ENCODE data around the gene CEP250. TPM values are rescaled to one million over a fixed set of nuclear protein-coding genes. Genes with fewer than 3 reads are reported as not detected.

CEP250 gene
- total RNA-seq, 2 donors from 2014 or later, result 29.8 to 46.5 TPM

DNA sequence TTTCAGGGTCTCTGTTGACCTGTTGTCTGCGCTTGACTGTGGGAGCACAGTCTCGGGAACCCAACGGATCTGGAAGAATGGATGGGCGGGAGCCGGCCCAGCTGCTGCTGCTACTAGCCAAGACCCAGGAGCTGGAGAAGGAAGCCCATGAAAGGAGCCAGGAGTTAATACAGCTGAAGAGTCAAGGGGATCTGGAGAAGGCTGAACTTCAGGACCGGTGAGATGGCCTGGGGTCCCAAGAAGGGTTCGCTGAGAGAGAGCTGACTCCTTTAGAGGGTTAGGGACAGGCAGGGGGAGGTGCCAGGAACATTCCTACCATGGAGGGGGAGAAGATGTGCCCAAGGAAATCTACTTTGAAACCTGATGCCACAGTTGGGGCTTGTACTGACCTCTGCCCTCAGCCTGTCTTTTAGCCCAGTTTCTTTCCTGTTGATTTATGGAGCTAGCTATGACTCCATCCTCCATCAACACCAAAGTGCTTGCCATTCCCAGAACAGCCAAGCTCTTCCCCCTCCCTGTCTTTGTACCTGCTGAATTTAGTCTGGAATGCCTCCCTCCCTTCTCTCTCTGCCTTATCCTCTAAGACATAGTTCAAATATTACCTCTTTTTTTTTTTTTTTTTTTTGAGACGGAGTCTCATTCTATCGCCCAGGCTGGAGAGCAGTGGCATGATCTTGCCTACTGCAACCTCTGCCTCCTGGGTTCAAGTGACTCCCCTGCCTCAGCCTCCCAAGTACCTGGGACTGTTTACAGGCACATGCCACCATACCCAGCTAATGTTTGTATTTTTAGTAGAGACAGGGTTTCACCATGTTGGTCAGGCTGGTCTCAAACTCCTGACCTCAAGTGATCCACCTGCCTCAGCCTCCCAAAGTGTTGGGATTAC is 12.2 kb downstream of the CEP250 start:
- Mint-ChIP-seq H3K4me3 (no peak overlapping the region), H3K9me3 (no peaks in the 10 kb centered on the region), H3K27me3 (ENCODE audit: insufficient read depth) (no peaks in the 10 kb centered on the region), H3K27ac (peak overlapping the region; percentile 40), H3K4me1 (peaks cover 2% of the 10 kb centered on the region), H3K36me3 (ENCODE audit: low read depth) (peaks cover 42% of the 10 kb centered on the region)
- no peak for DNase-seq
- Histone ChIP-seq H3K9ac (ENCODE audit: extremely low read depth, low read length, poor library complexity, severe bottlenecking) (no peak overlapping the region), H3K4me1 (ENCODE audit: control insufficient read depth, insufficient read depth, low read length) (no peaks in the 10 kb centered on the region), H3K9me3 (ENCODE audit: control insufficient read depth, low read length) (no peaks in the 10 kb centered on the region), H3K27me3 (ENCODE audit: control insufficient read depth, insufficient read depth, low read length, poor library complexity, severe bottlenecking) (no peaks in the 10 kb centered on the region), H3K27ac (ENCODE audit: low read depth, low read length) (peak overlapping the region; percentile 66), H3K4me3 (ENCODE audit: low read length) (no peak overlapping the region), H3K36me3 (ENCODE audit: control insufficient read depth, insufficient read depth, low read length) (peaks cover 51% of the 10 kb centered on the region)
- TF ChIP-seq, protein P1, sequence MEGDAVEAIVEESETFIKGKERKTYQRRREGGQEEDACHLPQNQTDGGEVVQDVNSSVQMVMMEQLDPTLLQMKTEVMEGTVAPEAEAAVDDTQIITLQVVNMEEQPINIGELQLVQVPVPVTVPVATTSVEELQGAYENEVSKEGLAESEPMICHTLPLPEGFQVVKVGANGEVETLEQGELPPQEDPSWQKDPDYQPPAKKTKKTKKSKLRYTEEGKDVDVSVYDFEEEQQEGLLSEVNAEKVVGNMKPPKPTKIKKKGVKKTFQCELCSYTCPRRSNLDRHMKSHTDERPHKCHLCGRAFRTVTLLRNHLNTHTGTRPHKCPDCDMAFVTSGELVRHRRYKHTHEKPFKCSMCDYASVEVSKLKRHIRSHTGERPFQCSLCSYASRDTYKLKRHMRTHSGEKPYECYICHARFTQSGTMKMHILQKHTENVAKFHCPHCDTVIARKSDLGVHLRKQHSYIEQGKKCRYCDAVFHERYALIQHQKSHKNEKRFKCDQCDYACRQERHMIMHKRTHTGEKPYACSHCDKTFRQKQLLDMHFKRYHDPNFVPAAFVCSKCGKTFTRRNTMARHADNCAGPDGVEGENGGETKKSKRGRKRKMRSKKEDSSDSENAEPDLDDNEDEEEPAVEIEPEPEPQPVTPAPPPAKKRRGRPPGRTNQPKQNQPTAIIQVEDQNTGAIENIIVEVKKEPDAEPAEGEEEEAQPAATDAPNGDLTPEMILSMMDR (conservative IDR thresholded peaks at IDR 0.05), result no peak
- 88 to 89% methylated on average over 5 to 8 of the region's 9 CpGs for WGBS, 2 experiments (ENCODE audit: insufficient coverage in 1 of 2, insufficient read length in 1 of 2)

DNA sequence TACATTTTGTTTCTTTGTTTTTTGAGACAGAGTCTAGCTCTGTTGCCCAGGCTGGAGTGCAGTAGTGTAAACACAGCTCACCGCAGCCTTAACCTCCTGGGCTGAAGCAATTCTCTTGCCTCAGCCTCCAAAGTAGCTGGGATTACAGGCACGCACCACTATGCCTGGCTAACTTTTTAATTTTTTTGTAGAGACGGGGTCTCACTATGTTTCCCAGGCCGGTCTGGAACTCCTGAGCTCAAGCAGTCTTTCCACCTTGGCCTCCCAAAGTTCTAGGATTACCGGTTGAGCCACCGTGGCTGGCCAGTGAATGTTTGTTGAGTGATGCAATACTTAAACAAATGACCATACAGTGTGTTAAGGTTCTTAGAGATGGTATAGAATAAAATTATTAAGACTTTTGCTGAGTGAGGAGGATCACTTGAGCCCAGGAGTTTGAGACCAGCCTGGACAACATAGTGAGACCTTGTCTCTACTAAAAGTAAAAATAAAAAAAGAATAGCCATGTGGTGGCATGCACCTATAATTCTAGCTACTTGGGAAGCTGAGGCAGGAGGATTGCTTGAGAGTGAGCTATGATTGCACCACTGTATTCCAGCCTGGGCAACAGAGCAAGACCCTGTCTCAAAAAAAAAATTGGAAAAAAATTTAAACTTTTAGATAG is 13.4 kb downstream of the CEP250 start:
- TF ChIP-seq, protein P1 (conservative IDR thresholded peaks at IDR 0.05), result no peak
- H3K27ac ChIP-seq (ENCODE audit: low read depth, low read length), result no peak overlapping the region
- 93 to 100% methylated on average over 5 of the region's 6 CpGs for WGBS, 2 experiments (ENCODE audit: insufficient coverage in 1 of 2, insufficient read length in 1 of 2)
- peaks cover 48% of the 10 kb centered on the region for H3K36me3 Mint-ChIP-seq (ENCODE audit: low read depth)
- peaks cover 2% of the 10 kb centered on the region for H3K4me1 Mint-ChIP-seq
- H3K27ac Mint-ChIP-seq, result no peak overlapping the region
- H3K4me1 ChIP-seq (ENCODE audit: control insufficient read depth, insufficient read depth, low read length), result no peaks in the 10 kb centered on the region
- no peaks in the 10 kb centered on the region for H3K9me3 ChIP-seq (ENCODE audit: control insufficient read depth, low read length)
- no peaks in the 10 kb centered on the region for H3K27me3 Mint-ChIP-seq (ENCODE audit: insufficient read depth)
- no peaks in the 10 kb centered on the region for H3K27me3 ChIP-seq (ENCODE audit: control insufficient read depth, insufficient read depth, low read length, poor library complexity, severe bottlenecking)
- H3K36me3 ChIP-seq (ENCODE audit: control insufficient read depth, insufficient read depth, low read length), result peaks cover 56% of the 10 kb centered on the region
- DNase-seq, result no peak
- no peak overlapping the region for H3K4me3 Mint-ChIP-seq
- H3K9ac ChIP-seq (ENCODE audit: extremely low read depth, low read length, poor library complexity, severe bottlenecking), result no peak overlapping the region
- no peaks in the 10 kb centered on the region for H3K9me3 Mint-ChIP-seq
- H3K4me3 ChIP-seq (ENCODE audit: low read length), result no peak overlapping the region

DNA sequence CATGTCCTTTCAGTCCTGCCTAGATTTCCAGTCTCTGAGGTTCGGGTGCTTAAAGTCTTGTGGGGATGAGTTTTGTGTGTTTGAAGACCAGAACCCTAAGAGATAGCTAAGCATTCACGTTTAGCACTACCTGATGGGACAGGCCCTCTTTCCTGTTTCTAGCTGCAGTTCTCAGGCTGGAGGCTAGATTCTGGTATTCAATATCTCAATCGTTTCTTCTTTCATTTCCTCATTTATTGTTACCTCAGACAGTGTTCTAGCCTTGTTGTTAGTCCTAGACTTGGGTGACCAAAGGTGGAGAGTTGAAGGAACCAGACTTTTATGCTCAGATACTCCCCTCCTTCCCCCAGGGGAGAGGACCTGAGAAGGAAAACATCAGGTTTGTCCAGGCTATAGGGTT is 16.8 kb downstream of the CEP250 start:
- H3K27ac Mint-ChIP-seq, result no peak overlapping the region
- Histone ChIP-seq H3K27ac (ENCODE audit: low read depth, low read length) (no peak overlapping the region), H3K9ac (ENCODE audit: extremely low read depth, low read length, poor library complexity, severe bottlenecking) (no peak overlapping the region), H3K4me1 (ENCODE audit: control insufficient read depth, insufficient read depth, low read length) (no peaks in the 10 kb centered on the region), H3K27me3 (ENCODE audit: control insufficient read depth, insufficient read depth, low read length, poor library complexity, severe bottlenecking) (no peaks in the 10 kb centered on the region), H3K36me3 (ENCODE audit: control insufficient read depth, insufficient read depth, low read length) (peaks cover 59% of the 10 kb centered on the region), H3K9me3 (ENCODE audit: control insufficient read depth, low read length) (no peaks in the 10 kb centered on the region), H3K4me3 (ENCODE audit: low read length) (no peak overlapping the region)
- no peak overlapping the region for H3K4me3 Mint-ChIP-seq
- H3K4me1 Mint-ChIP-seq, result peaks cover 2% of the 10 kb centered on the region
- 83 to 84% methylated on average over 1 to 3 of the region's 3 CpGs for WGBS, 2 experiments (ENCODE audit: insufficient coverage in 1 of 2, insufficient read length in 1 of 2)
- TF ChIP-seq, protein P1 (conservative IDR thresholded peaks at IDR 0.05), result no peak
- peaks cover 32% of the 10 kb centered on the region for H3K36me3 Mint-ChIP-seq (ENCODE audit: low read depth)
- H3K27me3 Mint-ChIP-seq (ENCODE audit: insufficient read depth), result no peaks in the 10 kb centered on the region
- no peaks in the 10 kb centered on the region for H3K9me3 Mint-ChIP-seq
- DNase-seq, result no peak
